SK-N-SH treated with all-trans-retinoic acid at 6 μM for 48 hours (cell line): ENCODE measurements around the gene UBAP1L.

Experiments used
- ARNTL ChIP-seq: fragments of 450-650 bp; formaldehyde crosslinking; IDR thresholded peaks from 2 replicates; pipeline ENCODE4 v1.5.0; 2020; ENCODE audit warnings: low read depth, mild to moderate bottlenecking, moderate library complexity, borderline replicate concordance
- BACH2 ChIP-seq: fragments of 250-450 bp; sonication (Bioruptor Pico); IDR thresholded peaks from 2 replicates; pipeline ENCODE4 v1.9.0; 2021; ENCODE audit warnings: mild to moderate bottlenecking, borderline replicate concordance
- TCF4 ChIP-seq: fragments of 250-450 bp; sonication (Bioruptor Pico); IDR thresholded peaks from 2 replicates; pipeline ENCODE4 v1.8.0; 2021; ENCODE audit warnings: mild to moderate bottlenecking, moderate library complexity, borderline replicate concordance

DNA sequence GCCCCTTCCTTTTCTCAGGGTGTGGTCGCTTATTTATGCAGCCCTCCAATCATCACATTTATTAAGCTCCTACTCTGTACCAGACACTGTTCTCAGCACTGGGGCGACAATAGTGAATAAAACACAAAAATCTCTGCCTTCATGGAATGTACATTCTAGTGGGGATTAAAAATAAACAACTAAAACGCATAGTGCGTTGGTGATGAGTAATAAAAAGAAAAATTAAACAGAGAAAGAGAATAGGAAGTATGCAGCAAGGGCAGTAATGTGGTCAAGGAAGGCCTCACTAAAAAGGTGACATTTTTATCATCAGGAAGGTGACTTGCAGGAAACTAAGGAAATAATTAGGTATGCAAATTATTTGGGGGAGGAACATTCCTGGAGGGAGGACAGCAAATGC, 64.7 kb downstream of the UBAP1L start:
- TF ChIP-seq ARNTL (no peak), TCF4 (no peak), BACH2 (CRISPR knock-in tag) (no peak)
